GM23248 (cell line): Measurements from ENCODE around the gene ASS1. TPM values are rescaled to one million over a fixed set of nuclear protein-coding genes. Genes with fewer than 3 reads are reported as not detected.

Experiments used
- DNase-seq: peaks from one replicate; pipeline ENCODE4 v3.0.0-alpha.2; 2015
- H2AFZ ChIP-seq: fragments of 200-600 bp; sonication (generic); 2 replicates; pipeline ENCODE4 v1.6.1; 2016; ENCODE audit warnings: antibody characterized with exemption
- H3F3A ChIP-seq: fragments of 200-600 bp; sonication (generic); 2 replicates; pipeline ENCODE4 v1.6.1; 2016; ENCODE audit warnings: mild to moderate bottlenecking, antibody characterized with exemption, mixed run types; ENCODE audit not compliant: insufficient read depth
- H3K27ac ChIP-seq: fragments of 200-600 bp; sonication (generic); 2 replicates; pipeline ENCODE4 v1.5.1; 2016; ENCODE audit warnings: mild to moderate bottlenecking
- H3K27me3 ChIP-seq: fragments of 200-600 bp; sonication (generic); replicated peaks from 2 replicates; pipeline ENCODE4 v1.6.1; 2016; ENCODE audit warnings: mild to moderate bottlenecking; ENCODE audit not compliant: insufficient read depth
- H3K36me3 ChIP-seq: fragments of 200-600 bp; sonication (generic); 2 replicates; pipeline ENCODE4 v1.6.1; 2016; ENCODE audit warnings: low read depth, mild to moderate bottlenecking
- H3K4me1 ChIP-seq: fragments of 200-600 bp; sonication (generic); 2 replicates; pipeline ENCODE4 v1.6.1; 2016; ENCODE audit warnings: mild to moderate bottlenecking; ENCODE audit not compliant: insufficient read depth
- H3K4me2 ChIP-seq: fragments of 200-600 bp; sonication (generic); one replicate; pipeline ENCODE4 v1.6.1; 2016; ENCODE audit warnings: mild to moderate bottlenecking; ENCODE audit not compliant: unreplicated experiment
- H3K4me3 ChIP-seq: fragments of 200-600 bp; sonication (generic); 2 replicates; pipeline ENCODE4 v1.5.1; 2016; ENCODE audit warnings: mild to moderate bottlenecking
- H3K79me2 ChIP-seq: fragments of 200-600 bp; sonication (generic); 2 replicates; pipeline ENCODE4 v1.6.1; 2016; ENCODE audit warnings: mild to moderate bottlenecking; ENCODE audit not compliant: insufficient read depth
- H3K9ac ChIP-seq: fragments of 200-600 bp; sonication (generic); 2 replicates; pipeline ENCODE4 v1.6.1; 2016; ENCODE audit warnings: mild to moderate bottlenecking
- H3K9me2 ChIP-seq: fragments of 200-600 bp; sonication (generic); 2 replicates; pipeline ENCODE4 v1.6.1; 2016; ENCODE audit warnings: mixed run types, mild to moderate bottlenecking, moderate library complexity; ENCODE audit not compliant: insufficient read depth
- H3K9me3 ChIP-seq: fragments of 200-600 bp; sonication (generic); one replicate; pipeline ENCODE4 v1.6.1; 2017; ENCODE audit warnings: low read depth
- H4K20me1 ChIP-seq: fragments of 200-600 bp; sonication (generic); 2 replicates; pipeline ENCODE4 v1.6.0; 2016; ENCODE audit not compliant: insufficient read depth
- EZH2 ChIP-seq: fragments of 200-600 bp; sonication (generic); IDR thresholded peaks from 2 replicates; pipeline ENCODE4 v1.6.1; 2018; ENCODE audit warnings: antibody characterized with exemption, mild to moderate bottlenecking; ENCODE audit not compliant: insufficient read depth, poor library complexity, severe bottlenecking
- EZH2phosphoT487 ChIP-seq: fragments of 200-600 bp; sonication (generic); IDR thresholded peaks from 2 replicates; pipeline ENCODE4 v1.6.1; 2018; ENCODE audit warnings: antibody characterized with exemption, moderate library complexity, mild to moderate bottlenecking, low read depth; ENCODE audit not compliant: insufficient read depth
- WGBS, 2 experiments: methylation state at CpG; one replicate each; pipeline ENCODE4 v1.1.6; 2015 to 2017; ENCODE audit warnings: low lambda C conversion rate in 2 of 2, low coverage in 1 of 2; ENCODE audit errors: missing lambda C conversion rate in 2 of 2; 5-methylcytosine and 5-hydroxymethylcytosine counted together
- in situ Hi-C: fragments of 300-500 bp; cut with MboI; formaldehyde crosslinking; loops from 2 replicates; pipeline ENCODE4 v1.15.0; 2020
- polyA plus RNA-seq: library from polyadenylated mRNA; unstranded; fragments of >200 nt; fragmentation: Nextera tagmentation; extraction: Ambion mirVana; gene quantifications from 2 replicates; pipeline ENCODE4 v1.2.1, GENCODE V29; 2016
- total RNA-seq: library from RNA; depleted of rRNA; stranded (reverse); fragments of >200 nt; shearing (Covaris generic); gene quantifications from 2 replicates; pipeline ENCODE4 v1.2.3, GENCODE V29; 2014

Gene ASS1
- total and polyA plus RNA-seq, 2 experiments from 2014 or later = 124 to 216 TPM

- no peak overlapping the region for H3K27ac ChIP-seq
- no peak overlapping the region for H3K4me3 ChIP-seq
- H3K4me1 ChIP-seq = peaks cover 9% of the 10 kb centered on the region
- H3K9me3 ChIP-seq = no peaks in the 10 kb centered on the region
- no peaks in the 10 kb centered on the region for H3F3A ChIP-seq
- peaks cover 5% of the 10 kb centered on the region for H3K79me2 ChIP-seq
- no peak for TF ChIP-seq EZH2
- no peak for TF ChIP-seq EZH2phosphoT487
- WGBS, 2 experiments = 28 to 31% methylated on average over 3 of the region's 3 CpGs
- no peaks in the 10 kb centered on the region for H3K9me2 ChIP-seq
- in situ Hi-C loops = loop anchor here (10.0 kb wide), 1 partner anchor 230 kb away; no protein-coding TSS in a partner anchor
- DNase-seq = no peak
- H4K20me1 ChIP-seq = no peaks in the 10 kb centered on the region
- no peak overlapping the region for H2AFZ ChIP-seq
- H3K36me3 ChIP-seq = no peaks in the 10 kb centered on the region
- no peaks in the 10 kb centered on the region for H3K27me3 ChIP-seq
- H3K4me2 ChIP-seq = no peak overlapping the region
- H3K9ac ChIP-seq = no peak overlapping the region
Observed at GRCh38 chr9:130454812-130455325, 10.1 kb downstream of the ASS1 start.

GRCh38 chr9:130458027-130458803 lies 13.5 kb downstream of the ASS1 start:
- H3K79me2 ChIP-seq = no peaks in the 10 kb centered on the region
- no peaks in the 10 kb centered on the region for H3K36me3 ChIP-seq
- no peak overlapping the region for H3K4me3 ChIP-seq
- no peaks in the 10 kb centered on the region for H3K27me3 ChIP-seq
- in situ Hi-C loops = loop anchor here (10.0 kb wide), 1 partner anchor 227 kb away; no protein-coding TSS in a partner anchor
- TF ChIP-seq EZH2phosphoT487 = no peak
- no peak for TF ChIP-seq EZH2
- no peaks in the 10 kb centered on the region for H3K9me3 ChIP-seq
- no peaks in the 10 kb centered on the region for H4K20me1 ChIP-seq
- no peaks in the 10 kb centered on the region for H3K4me1 ChIP-seq
- no peaks in the 10 kb centered on the region for H3K9me2 ChIP-seq
- H3K9ac ChIP-seq = no peak overlapping the region
- H2AFZ ChIP-seq = no peak overlapping the region
- H3K4me2 ChIP-seq = no peak overlapping the region
- H3F3A ChIP-seq = no peaks in the 10 kb centered on the region
- H3K27ac ChIP-seq = no peak overlapping the region
- no peak for DNase-seq
- 90 to 91% methylated on average over 21 to 22 of the region's 23 CpGs for WGBS, 2 experiments

DNA sequence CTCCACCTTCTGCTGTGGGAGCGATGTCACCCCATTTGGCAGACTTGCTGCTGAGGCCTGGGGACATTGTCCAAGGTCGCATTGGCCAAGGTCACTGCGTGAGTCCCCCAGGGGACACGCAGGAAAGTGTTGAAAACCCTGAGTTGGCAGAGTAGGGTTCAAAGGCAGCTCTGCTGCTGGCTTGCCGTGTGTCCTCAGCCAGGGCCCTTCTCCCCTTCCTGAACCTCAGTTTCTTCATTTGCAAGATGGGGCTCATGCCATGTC lies 14.0 kb downstream of the ASS1 start:
- in situ Hi-C loops = loop anchor here (10.0 kb wide), 1 partner anchor 226 kb away; no protein-coding TSS in a partner anchor
- Histone ChIP-seq H3K4me3 (no peak overlapping the region), H4K20me1 (no peaks in the 10 kb centered on the region), H2AFZ (no peak overlapping the region), H3K36me3 (no peaks in the 10 kb centered on the region), H3K79me2 (no peaks in the 10 kb centered on the region), H3K27me3 (no peaks in the 10 kb centered on the region), H3K9me3 (no peaks in the 10 kb centered on the region), H3K4me2 (no peak overlapping the region), H3K9ac (no peak overlapping the region), H3F3A (no peaks in the 10 kb centered on the region), H3K9me2 (no peaks in the 10 kb centered on the region), H3K27ac (no peak overlapping the region), H3K4me1 (no peaks in the 10 kb centered on the region)
- WGBS, 2 experiments = 91 to 92% methylated on average over 5 of the region's 5 CpGs
- DNase-seq = no peak
- TF ChIP-seq EZH2 (no peak), EZH2phosphoT487 (no peak)

DNA sequence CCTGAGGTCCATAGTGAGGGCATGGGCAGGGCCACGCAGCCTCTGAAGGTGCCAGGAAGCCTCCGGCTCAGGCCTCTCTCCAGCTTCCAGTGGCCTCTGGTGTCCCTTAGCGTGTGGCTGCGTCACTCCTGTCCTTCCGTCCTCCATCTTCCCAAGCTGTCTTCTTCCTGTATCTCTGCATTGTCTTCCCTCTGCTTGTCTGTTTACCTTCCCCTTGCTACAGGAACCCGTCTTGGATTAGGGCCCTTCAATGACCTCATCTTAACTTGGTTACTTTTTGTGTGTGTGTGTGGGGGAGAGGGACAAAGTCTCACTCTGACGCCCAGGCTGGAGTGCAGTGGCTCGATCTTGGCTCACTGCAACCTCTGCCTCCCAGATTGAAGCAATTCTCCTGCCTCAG lies 14.4 kb downstream of the ASS1 start:
- Histone ChIP-seq H3K4me2 (no peak overlapping the region), H3K36me3 (no peaks in the 10 kb centered on the region), H2AFZ (no peak overlapping the region), H3K27me3 (no peaks in the 10 kb centered on the region), H3K4me1 (no peaks in the 10 kb centered on the region), H3K9me3 (no peaks in the 10 kb centered on the region), H3K27ac (no peak overlapping the region), H3K4me3 (no peak overlapping the region), H3K79me2 (no peaks in the 10 kb centered on the region), H4K20me1 (no peaks in the 10 kb centered on the region), H3K9me2 (no peaks in the 10 kb centered on the region), H3F3A (no peaks in the 10 kb centered on the region), H3K9ac (no peak overlapping the region)
- DNase-seq = no peak
- 86% methylated on average over 8 of the region's 8 CpGs for WGBS, 2 experiments
- in situ Hi-C loops = loop anchor here (10.0 kb wide), 1 partner anchor 226 kb away; no protein-coding TSS in a partner anchor
- TF ChIP-seq EZH2 (no peak), EZH2phosphoT487 (no peak)
